ENCODE results near the gene GALNT11.
"Not testable (repeated sequence)": the region's sequence is repeated elsewhere in the genome, so short reads cannot be mapped to it uniquely, and the experiment has no call there.

- not testable (repeated sequence) for TF ChIP-seq SUZ12 (IDR thresholded peaks at IDR 0.05; ENCODE audit: extremely low read depth, insufficient read depth, insufficient read length); ZNF274 (IDR thresholded peaks at IDR 0.05; ENCODE audit: low read depth, low read length); YY1 (IDR thresholded peaks at IDR 0.05; ENCODE audit: insufficient read depth, insufficient read length)
These were observed 4.6 kb downstream of the GALNT11 start for GRCh38 chr7:152030059-152030458.

All from NT2/D1 (cell line).